Fibroblast of lung (primary cell): ENCODE results near the gene IQSEC3. TPM values are rescaled to one million over a fixed set of nuclear protein-coding genes. Genes with fewer than 3 reads are reported as not detected.
"Not testable (repeated sequence)": the region's sequence is repeated elsewhere in the genome, so short reads cannot be mapped to it uniquely, and the experiment has no call there.

Source experiments
- DNase-seq, 2 donors: peaks; one replicate each; pipeline versions ENCODE4 v3.0.0 to v3.0.0-alpha.2; 2010; ENCODE audit warnings: low read depth in 2 of 2
- H2AFZ ChIP-seq: 2 replicates; pipeline ENCODE4 v1.5.1; 2012; ENCODE audit warnings: low read length, control low read depth, inconsistent platforms
- H3K27ac ChIP-seq: 2 replicates; pipeline ENCODE4 v1.5.1; 2011; ENCODE audit warnings: low read length, control low read depth; ENCODE audit not compliant: insufficient read depth
- H3K27me3 ChIP-seq: 2 replicates; pipeline ENCODE4 v1.5.1; 2011; ENCODE audit warnings: mild to moderate bottlenecking, low read length; ENCODE audit not compliant: control insufficient read depth, insufficient read depth
- H3K36me3 ChIP-seq: 2 replicates; pipeline ENCODE4 v1.5.1; 2011; ENCODE audit warnings: low read length; ENCODE audit not compliant: control insufficient read depth, insufficient read depth
- H3K4me1 ChIP-seq: 2 replicates; pipeline ENCODE4 v1.5.1; 2011; ENCODE audit warnings: low read length; ENCODE audit not compliant: control insufficient read depth, insufficient read depth; ENCODE audit errors: extremely low read depth
- H3K4me2 ChIP-seq: 2 replicates; pipeline ENCODE4 v1.5.1; 2011; ENCODE audit warnings: low read length, control low read depth; ENCODE audit not compliant: insufficient read depth; ENCODE audit errors: extremely low read depth
- H3K4me3 ChIP-seq, 4 experiments: fragments of 200-600 bp in 1 of 4; sonication (generic) in 1 of 4; replicated peaks in 1 of 4; 2 replicates each; pipeline ENCODE4 v1.5.1; 2011 to 2016; ENCODE audit warnings: low read length in 4 of 4, low read depth in 3 of 4, mild to moderate bottlenecking in 3 of 4, control low read depth in 2 of 4, inconsistent platforms in 1 of 4, mixed read lengths in 1 of 4; ENCODE audit not compliant: insufficient read depth in 1 of 4; ENCODE audit errors: control extremely low read depth in 1 of 4
- H3K79me2 ChIP-seq: 2 replicates; pipeline ENCODE4 v1.5.1; 2012; ENCODE audit warnings: mild to moderate bottlenecking, low read length, inconsistent platforms; ENCODE audit not compliant: control insufficient read depth, insufficient read depth
- H3K9ac ChIP-seq: 2 replicates; pipeline ENCODE4 v1.5.1; 2011; ENCODE audit warnings: mild to moderate bottlenecking, low read length, control low read depth; ENCODE audit not compliant: insufficient read depth
- H3K9me3 ChIP-seq: 2 replicates; pipeline ENCODE4 v1.5.1; 2012; ENCODE audit warnings: low read depth, low read length; ENCODE audit not compliant: control insufficient read depth, insufficient read depth
- H4K20me1 ChIP-seq: 2 replicates; pipeline ENCODE4 v1.5.1; 2011; ENCODE audit warnings: low read length; ENCODE audit not compliant: control insufficient read depth, insufficient read depth; ENCODE audit errors: extremely low read depth
- polyA minus RNA-seq: library from RNA; depleted of rRNA, polyadenylated mRNA; stranded (reverse); fragments of >200 nt; gene quantifications from 2 replicates; pipeline ENCODE4 v1.2.3, GENCODE V29; 2011; ENCODE audit warnings: low replicate concordance
- polyA plus RNA-seq, 2 donors: library from polyadenylated mRNA; depleted of rRNA in 1 of 2; stranded (reverse) in 1 of 2; unstranded in 1 of 2; fragments of >200 nt; gene quantifications; 2 replicates each; pipeline ENCODE4 v1.2.1, GENCODE V29; 2011 to 2012; ENCODE audit warnings: missing spikeins in 1 of 2
- total RNA-seq: library from RNA; depleted of rRNA; stranded (reverse); fragments of >200 nt; gene quantifications from 2 replicates; pipeline ENCODE4 v1.2.1, GENCODE V29; 2014

Gene IQSEC3
- total RNA-seq: 0.77 and 1.3 TPM in 2 replicates
- polyA plus RNA-seq: 0.14 TPM in 2 replicates
- 0.61 and 0.63 TPM in 2 replicates for polyA plus RNA-seq (2012)
- polyA minus RNA-seq: 0.04 and 0.35 TPM in 2 replicates

- H2AFZ ChIP-seq, H3K9ac ChIP-seq, H3K4me1 ChIP-seq, H4K20me1 ChIP-seq, H3K79me2 ChIP-seq, H3K36me3 ChIP-seq, H3K9me3 ChIP-seq, H3K27me3 ChIP-seq, DNase-seq: not testable (repeated sequence)
- Histone ChIP-seq H3K4me2 (peak within 1 kb of the TSS; percentile 35), H3K4me3 (peak within 1 kb of the TSS in 2 of 4 experiments; percentile 12 to 44), H3K27ac (peak within 1 kb of the TSS; percentile 43)
These were observed at the start of gene IQSEC3 for GRCh38 chr12:66428-66781. TSS of gene IQSEC3 (plus strand) at chr12:66767. CDS start at chr12:66883, 116 bp downstream.

GRCh38 chr12:17370-18340 is 48.9 kb upstream of the IQSEC3 start:
- not testable (repeated sequence) for H3K36me3 ChIP-seq, H3K9me3 ChIP-seq, H3K9ac ChIP-seq, DNase-seq, H3K4me2 ChIP-seq, H2AFZ ChIP-seq, H3K27me3 ChIP-seq, H4K20me1 ChIP-seq, H3K27ac ChIP-seq, H3K4me3 ChIP-seq, H3K79me2 ChIP-seq, H3K4me1 ChIP-seq

GRCh38 chr12:18821-19567 is 47.6 kb upstream of the IQSEC3 start:
- not testable (repeated sequence) for DNase-seq, H3K36me3 ChIP-seq, H3K4me3 ChIP-seq, H3K27me3 ChIP-seq, H3K9ac ChIP-seq, H3K4me2 ChIP-seq, H4K20me1 ChIP-seq, H3K79me2 ChIP-seq, H3K9me3 ChIP-seq, H2AFZ ChIP-seq, H3K27ac ChIP-seq, H3K4me1 ChIP-seq

- not testable (repeated sequence) for H3K4me2 ChIP-seq, H3K9ac ChIP-seq, DNase-seq, H3K4me1 ChIP-seq, H3K79me2 ChIP-seq, H3K27ac ChIP-seq, H3K36me3 ChIP-seq, H3K9me3 ChIP-seq, H2AFZ ChIP-seq, H4K20me1 ChIP-seq, H3K4me3 ChIP-seq, H3K27me3 ChIP-seq
These were observed 46.7 kb upstream of the IQSEC3 start for GRCh38 chr12:19906-20305.
